Mucosa of stomach (tissue), 1 donor: ENCODE measurements around the gene NODAL.
A peak's percentile ranks its signal among the peaks of the same experiment; 100 is the strongest.
"Not testable (repeated sequence)": the region's sequence is repeated elsewhere in the genome, so short reads cannot be mapped to it uniquely, and the experiment has no call there.

Experiments used
- H3K27me3 ChIP-seq: one replicate; pipeline ENCODE4 v1.7.0; 2013; ENCODE audit warnings: mild to moderate bottlenecking, low read length; ENCODE audit not compliant: control insufficient read depth, insufficient read depth
- H3K36me3 ChIP-seq: one replicate; pipeline ENCODE4 v1.7.0; 2013; ENCODE audit warnings: low read length; ENCODE audit not compliant: control insufficient read depth, insufficient read depth
- H3K4me1 ChIP-seq: one replicate; pipeline ENCODE4 v1.7.0; 2013; ENCODE audit warnings: mild to moderate bottlenecking, low read length; ENCODE audit not compliant: control insufficient read depth, insufficient read depth
- H3K4me3 ChIP-seq: one replicate; pipeline ENCODE4 v1.7.0; 2013; ENCODE audit warnings: low read length
- H3K9ac ChIP-seq: one replicate; pipeline ENCODE4 v1.7.0; 2013; ENCODE audit warnings: mild to moderate bottlenecking, low read length, moderate library complexity
- H3K9me3 ChIP-seq: one replicate; pipeline ENCODE4 v1.7.0; 2013; ENCODE audit warnings: mild to moderate bottlenecking, low read length, moderate library complexity; ENCODE audit not compliant: control insufficient read depth
- donor health status: Pancreatic carcinoma.

The NODAL gene

DNA sequence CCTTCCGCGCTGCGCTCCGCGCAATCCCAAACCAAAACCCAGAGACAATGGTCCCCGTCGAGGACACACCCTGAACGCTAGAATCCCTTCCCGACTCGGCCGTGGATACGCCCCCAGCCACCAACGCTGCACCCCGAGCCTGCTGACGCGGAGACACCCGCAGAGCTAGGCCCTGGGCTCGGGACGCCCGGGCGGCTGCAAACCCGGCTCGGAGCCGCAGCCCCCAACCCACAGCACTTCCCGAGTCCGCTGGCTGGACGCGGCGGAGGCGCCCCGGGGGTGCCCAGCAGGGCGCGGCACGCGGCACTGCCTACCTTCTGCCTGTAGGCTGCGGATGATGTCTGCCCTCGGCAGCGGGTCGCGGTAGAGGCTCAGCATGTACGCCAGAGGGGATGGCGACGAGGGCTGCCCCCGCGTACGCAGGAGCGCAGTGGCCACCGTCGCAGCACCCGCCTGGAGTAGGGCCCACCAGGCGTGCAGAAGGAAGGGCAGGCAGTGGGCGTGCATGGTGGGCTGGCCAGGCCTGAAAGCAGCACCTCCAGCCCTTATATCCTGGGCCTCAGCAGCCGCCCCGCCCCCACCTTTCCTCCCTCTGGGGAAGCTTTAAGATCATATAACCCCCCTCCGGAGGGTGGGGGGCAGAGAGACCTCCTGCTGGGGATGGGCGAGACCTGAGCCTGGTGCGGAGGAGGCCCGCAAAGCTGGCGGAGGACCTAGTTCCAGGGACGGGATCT, at the start of gene NODAL:
Gene NODAL (minus strand): TSS at position 521 of the 734 bp plus-strand sequence. CDS start 14 bp downstream, at position 507.
- no peak within 1 kb of the TSS for H3K9ac ChIP-seq
- peaks cover 11% of the 10 kb centered on the region for H3K4me1 ChIP-seq
- H3K9me3 ChIP-seq, result no peaks in the 10 kb centered on the region
- peaks cover 64% of the 10 kb centered on the region for H3K27me3 ChIP-seq
- H3K36me3 ChIP-seq, result no peaks in the 10 kb centered on the region
- H3K4me3 ChIP-seq, result no peak within 1 kb of the TSS

DNA sequence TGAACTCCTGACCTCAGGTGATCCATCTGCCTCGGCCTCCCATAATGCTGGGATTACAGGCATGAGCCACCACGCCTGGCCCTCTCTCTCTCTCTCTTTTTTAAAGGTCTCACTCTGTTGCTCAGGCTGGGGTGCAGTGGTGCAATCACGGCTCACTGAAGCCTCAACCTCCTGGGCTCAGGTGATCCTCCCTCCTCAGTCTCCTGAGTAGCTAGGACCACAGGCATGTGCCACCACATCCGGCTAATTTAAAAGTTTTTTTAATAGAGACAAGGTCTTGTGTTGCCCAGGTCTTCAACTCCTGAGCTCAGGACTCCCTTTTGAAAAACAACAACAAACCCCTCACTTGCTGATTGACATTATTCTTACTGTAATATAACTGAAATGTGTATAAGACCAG, 48.7 kb upstream of the NODAL start:
- H3K4me3 ChIP-seq, result no peak overlapping the region
- no peak overlapping the region for H3K9ac ChIP-seq
- H3K27me3 ChIP-seq, result no peaks in the 10 kb centered on the region
- no peaks in the 10 kb centered on the region for H3K36me3 ChIP-seq
- H3K9me3 ChIP-seq, result no peaks in the 10 kb centered on the region
- H3K4me1 ChIP-seq, result no peaks in the 10 kb centered on the region

DNA sequence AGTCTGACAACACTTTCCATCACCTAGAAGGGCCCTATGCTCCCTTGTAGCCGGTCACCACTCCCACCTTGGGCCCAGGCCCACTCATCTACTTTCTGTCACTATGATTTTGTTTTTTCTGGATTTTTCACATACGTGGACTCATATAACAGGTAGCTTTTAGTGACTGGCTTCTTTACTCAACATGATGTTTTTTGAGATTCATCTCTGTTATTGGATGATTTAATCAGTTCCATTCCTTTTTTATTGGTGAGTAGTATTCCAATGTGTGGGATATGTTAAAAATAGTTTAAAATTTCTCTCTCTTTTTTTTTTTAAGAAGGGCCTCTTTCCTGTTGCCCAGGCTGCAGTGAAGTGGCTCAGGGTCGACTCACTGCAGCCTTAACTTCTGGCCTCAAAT, 46.3 kb upstream of the NODAL start:
- Histone ChIP-seq H3K27me3 (no peaks in the 10 kb centered on the region), H3K9ac (no peak overlapping the region), H3K36me3 (no peaks in the 10 kb centered on the region), H3K4me3 (no peak overlapping the region), H3K9me3 (no peaks in the 10 kb centered on the region), H3K4me1 (no peaks in the 10 kb centered on the region)

DNA sequence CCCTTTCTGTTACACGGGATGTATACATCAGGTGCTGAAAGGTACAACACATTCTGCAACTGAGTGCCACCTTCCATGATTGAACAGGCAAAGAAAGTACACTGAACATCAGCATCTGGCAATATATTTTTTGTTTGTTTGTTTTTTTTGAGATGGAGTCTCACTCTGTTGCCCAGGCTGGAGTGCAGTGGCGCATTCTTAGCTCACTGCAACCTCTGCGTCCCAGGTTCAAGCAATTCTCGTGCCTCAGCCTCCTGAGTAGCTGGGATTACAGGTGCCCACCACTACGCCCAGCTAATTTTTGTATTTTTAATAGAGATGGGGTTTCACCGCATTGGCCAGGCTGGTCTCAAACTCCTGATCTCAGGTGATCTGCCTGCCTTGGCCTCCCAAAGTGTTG, 42.4 kb upstream of the NODAL start:
- peaks cover 12% of the 10 kb centered on the region for H3K4me1 ChIP-seq
- H3K36me3 ChIP-seq, H3K4me3 ChIP-seq, H3K9ac ChIP-seq, H3K9me3 ChIP-seq, H3K27me3 ChIP-seq: not testable (repeated sequence)

DNA sequence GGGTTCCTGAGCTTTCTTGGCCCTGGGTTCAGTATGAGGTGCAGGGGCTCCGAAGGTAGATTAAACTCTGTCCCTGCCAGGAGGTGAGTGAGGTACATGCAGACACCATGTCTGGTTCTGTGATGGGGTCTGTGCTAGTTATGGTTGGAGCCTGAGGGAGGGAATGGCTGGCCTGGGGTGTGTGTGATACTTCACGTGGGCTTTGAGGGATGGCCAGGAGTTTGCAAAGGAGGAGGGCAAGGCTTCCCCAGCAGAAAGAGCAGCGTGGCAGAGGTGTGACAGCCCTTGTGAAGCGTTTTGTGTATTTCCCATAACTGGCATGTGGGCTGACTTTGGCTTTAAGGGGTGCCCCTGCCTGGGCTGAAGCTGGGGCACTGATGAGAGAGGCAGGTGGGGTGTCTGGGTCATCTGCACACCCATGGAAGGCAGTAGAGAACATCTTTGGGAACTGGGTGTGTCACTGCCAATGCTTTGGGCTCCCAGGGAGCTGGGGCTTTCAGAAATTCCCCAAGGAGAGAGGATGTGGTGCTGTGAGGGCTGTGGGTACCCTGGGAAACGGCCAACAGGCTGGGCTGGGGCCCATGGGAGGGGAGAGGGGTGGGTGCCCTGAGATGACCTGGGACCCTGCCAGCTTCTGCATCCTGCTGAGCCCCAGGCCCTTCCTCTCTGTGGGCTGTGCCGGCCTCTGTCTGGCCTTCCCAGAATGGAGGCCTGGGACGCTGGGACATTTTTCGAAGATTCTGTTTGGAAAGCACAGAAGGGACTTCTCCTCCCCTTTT, 41.7 kb upstream of the NODAL start:
- no peak overlapping the region for H3K4me3 ChIP-seq
- H3K9me3 ChIP-seq, result no peaks in the 10 kb centered on the region
- peaks cover 16% of the 10 kb centered on the region for H3K27me3 ChIP-seq
- H3K36me3 ChIP-seq, result no peaks in the 10 kb centered on the region
- peaks cover 16% of the 10 kb centered on the region for H3K4me1 ChIP-seq
- no peak overlapping the region for H3K9ac ChIP-seq

DNA sequence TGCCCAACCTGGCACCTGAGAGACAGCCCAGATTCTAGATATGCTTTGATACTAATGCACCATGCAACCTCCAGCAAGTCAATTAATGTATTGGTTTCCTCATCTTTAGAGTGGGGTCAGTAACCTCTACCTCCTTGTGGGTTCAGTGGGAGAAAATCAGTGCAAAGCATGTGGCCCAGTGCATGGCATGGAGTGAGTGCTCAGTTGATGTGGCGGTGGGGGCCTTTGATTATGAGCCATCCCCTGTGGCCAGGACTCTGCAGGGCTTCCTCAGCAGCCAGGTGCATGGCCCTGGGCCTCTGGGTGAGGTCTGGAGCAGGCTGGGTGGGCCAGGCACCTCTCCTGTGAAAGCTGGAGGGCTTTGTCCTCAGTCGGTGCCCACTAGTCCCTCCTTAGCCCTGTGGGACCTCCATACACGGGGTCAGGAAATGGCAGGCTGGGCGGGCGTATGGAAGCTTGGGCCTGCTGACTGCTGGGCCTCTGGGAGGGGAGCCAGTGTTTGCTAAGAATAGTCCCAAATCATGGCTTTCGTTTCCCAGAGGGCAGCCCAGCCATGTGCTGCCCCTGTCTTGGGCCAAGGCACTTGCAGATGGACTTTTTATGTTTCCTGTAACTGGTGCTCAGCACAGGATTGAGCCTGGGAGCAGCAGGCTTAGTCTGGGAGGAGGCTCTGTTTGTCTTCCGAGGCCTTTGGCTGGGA, 40.5 kb upstream of the NODAL start:
- H3K9ac ChIP-seq, result no peak overlapping the region
- no peak overlapping the region for H3K4me3 ChIP-seq
- H3K4me1 ChIP-seq, result peaks cover 23% of the 10 kb centered on the region
- no peaks in the 10 kb centered on the region for H3K36me3 ChIP-seq
- H3K9me3 ChIP-seq, result no peaks in the 10 kb centered on the region
- H3K27me3 ChIP-seq, result peaks cover 28% of the 10 kb centered on the region

DNA sequence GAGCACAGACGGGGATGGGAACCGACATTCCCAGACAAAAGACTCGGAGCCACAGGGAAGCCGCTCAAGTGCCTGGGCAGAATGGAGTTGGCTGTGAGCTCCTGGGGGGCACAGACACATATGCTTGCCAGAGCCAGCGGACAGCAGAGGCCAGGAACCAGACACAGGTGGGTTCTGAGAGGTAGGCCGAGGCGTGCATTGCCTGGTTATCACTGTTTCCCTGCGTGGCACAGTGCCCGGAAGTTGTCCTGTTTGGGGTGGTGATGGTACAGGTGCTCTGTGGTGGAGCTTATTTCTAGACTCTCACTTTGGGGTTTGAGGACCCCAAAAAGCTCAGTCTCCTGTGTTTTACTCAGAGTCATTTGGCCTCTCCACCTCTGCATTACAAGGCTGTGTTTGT, 39.6 kb upstream of the NODAL start:
- Histone ChIP-seq H3K4me1 (peaks cover 23% of the 10 kb centered on the region), H3K9ac (no peak overlapping the region), H3K4me3 (no peak overlapping the region), H3K27me3 (peaks cover 37% of the 10 kb centered on the region), H3K36me3 (no peaks in the 10 kb centered on the region), H3K9me3 (no peaks in the 10 kb centered on the region)

DNA sequence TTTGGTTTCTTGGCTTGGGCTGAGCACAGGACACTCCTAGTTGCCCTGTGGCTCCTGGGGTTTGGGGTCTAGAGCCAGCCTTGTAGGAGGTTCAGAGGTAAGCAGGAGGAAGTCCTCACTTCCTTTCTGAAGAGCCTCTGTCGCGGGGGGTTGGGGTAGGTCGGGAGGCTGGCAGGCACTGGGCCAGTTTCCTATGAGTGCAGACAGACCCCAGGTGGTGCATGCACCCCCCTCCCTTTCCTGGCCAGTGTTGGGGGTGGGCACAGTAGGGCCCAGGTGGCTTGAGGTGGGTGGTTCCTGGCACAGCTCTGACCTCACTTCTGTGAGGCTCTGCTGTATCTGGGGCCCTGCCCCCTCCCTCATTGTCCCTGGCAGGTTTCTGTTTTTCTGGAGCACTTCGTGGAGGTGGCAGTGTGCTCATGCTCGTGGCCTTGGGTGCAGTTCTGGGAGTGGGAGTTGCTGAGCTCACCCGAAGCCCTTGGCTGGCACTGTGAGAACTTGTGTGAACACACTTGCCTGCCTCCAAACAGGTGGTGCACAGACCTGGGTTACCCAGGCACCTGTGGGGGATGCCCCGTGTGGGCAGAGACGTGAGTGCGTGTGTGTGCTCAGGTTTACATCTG, 38.9 kb upstream of the NODAL start:
- no peaks in the 10 kb centered on the region for H3K36me3 ChIP-seq
- H3K4me3 ChIP-seq, result no peak overlapping the region
- peaks cover 23% of the 10 kb centered on the region for H3K4me1 ChIP-seq
- H3K9ac ChIP-seq, result no peak overlapping the region
- no peaks in the 10 kb centered on the region for H3K9me3 ChIP-seq
- peaks cover 39% of the 10 kb centered on the region for H3K27me3 ChIP-seq

DNA sequence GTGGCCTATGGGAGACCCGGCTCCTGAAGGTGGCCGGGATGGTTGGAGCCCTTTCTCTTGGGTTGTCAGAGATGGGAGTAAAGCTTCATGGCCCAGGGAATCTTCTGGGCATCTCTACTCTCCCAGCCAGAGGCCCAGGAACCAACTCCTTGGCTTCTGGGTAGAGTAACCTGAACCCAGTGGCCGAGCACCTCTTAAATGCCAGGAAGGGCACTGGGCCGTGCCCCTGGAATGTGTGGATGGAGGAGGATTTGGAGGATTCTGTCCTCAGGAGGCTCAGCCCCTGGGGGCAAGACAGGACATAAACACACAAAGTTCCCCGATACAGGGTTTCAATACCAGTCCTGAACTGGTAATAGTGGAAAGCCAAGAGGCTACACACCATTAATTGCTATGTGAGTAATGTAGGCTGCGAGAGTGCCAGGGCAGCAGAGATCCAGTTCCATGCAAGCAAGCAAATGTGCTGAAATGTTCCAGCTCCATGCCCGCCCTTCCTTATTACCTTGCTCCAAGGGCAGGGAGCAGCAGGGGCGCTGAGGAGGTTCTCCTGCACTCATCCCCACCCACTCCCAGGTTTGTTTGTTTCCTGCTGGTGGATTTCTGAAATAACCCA, 38.3 kb upstream of the NODAL start:
- H3K9me3 ChIP-seq, result no peaks in the 10 kb centered on the region
- peaks cover 39% of the 10 kb centered on the region for H3K27me3 ChIP-seq
- H3K4me1 ChIP-seq, result peaks cover 23% of the 10 kb centered on the region
- H3K36me3 ChIP-seq, result no peaks in the 10 kb centered on the region
- no peak overlapping the region for H3K9ac ChIP-seq
- no peak overlapping the region for H3K4me3 ChIP-seq

DNA sequence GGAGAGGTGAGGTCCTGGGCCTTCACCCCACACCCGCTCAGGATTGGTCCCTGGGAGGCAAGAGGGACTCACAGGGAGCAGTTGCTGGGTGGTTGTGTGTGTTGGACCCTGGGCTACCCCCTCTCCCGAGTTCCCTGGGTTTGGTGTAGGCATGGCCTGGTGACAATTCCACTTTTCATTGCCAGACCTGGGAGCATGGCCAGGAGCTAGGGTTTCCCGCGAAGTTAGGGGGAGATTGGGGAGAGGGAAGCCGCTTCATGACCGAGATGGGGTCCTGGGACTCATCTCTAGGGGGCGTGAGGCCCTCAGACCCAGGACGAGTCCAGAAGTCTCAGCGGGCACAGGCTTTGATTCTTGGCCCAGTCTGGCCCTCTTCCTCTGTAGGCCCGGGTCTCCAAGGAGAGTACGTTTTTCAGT, 37.7 kb upstream of the NODAL start:
- peak overlapping the region; percentile 43 for H3K9ac ChIP-seq
- peaks cover 23% of the 10 kb centered on the region for H3K4me1 ChIP-seq
- no peaks in the 10 kb centered on the region for H3K36me3 ChIP-seq
- no peaks in the 10 kb centered on the region for H3K9me3 ChIP-seq
- peak overlapping the region; percentile 31 for H3K4me3 ChIP-seq
- H3K27me3 ChIP-seq, result peaks cover 39% of the 10 kb centered on the region

DNA sequence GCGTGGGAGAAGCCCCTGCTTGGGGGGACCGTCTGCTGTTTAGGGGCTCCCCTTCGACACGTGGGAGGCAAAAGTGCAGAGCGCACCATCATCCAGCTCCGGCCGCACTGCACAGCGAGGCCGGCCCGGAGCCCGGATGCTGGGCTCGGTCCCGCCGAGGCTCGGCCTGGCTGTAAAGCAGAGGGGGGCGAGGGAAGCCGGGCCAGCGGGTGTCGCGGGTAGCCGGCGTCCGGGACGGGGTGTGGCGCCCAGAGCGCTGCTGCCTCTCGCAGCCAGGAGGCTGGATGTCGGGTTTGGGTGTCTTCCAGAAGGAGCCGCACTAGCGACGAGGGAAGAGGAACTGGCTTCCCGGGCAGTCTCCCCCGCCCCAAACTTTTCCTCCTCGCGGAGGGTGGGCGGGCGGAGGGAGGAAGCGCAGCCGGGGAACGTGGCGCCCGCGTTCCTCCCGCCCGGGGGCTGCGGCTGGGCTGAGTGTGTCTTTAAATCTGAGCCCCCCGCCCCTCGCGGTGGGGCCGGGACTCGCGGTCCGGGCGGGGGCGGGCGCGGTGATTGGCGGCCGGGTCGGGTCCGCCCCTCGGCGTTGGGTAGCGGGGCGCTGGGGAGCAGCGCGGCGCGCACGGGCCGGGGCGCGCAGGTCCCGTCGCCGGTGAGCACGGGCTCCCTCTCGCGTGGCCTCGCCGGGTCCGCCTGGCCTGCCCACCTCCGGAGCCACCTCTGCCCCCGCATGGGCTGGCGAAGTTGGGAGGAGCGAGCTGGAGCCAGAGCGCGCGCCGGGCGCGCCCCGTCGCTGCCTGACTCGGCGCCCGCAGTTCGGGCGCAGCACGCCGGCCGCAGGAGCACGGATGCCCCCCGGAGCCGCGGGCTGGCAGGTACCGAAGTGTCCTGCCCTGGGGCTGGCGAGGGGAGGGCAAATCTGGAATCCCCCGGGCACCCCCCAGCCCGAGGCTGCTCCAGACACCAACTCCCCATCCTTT, 37.0 kb upstream of the NODAL start, which contains the start of gene PALD1:
Gene PALD1 (plus strand): TSS at position 577 of the 974 bp plus-strand sequence. CDS start 47,185 bp downstream, outside the sequence.
- peaks cover 39% of the 10 kb centered on the region for H3K27me3 ChIP-seq
- peak within 1 kb of the TSS; percentile 43 for H3K9ac ChIP-seq
- H3K4me3 ChIP-seq, result peak within 1 kb of the TSS; percentile 31
- peaks cover 23% of the 10 kb centered on the region for H3K4me1 ChIP-seq
- no peaks in the 10 kb centered on the region for H3K9me3 ChIP-seq
- H3K36me3 ChIP-seq, result no peaks in the 10 kb centered on the region
